ENCODE data around the gene NCEH1. TPM values are rescaled to one million over a fixed set of nuclear protein-coding genes. Genes with fewer than 3 reads are reported as not detected.

NCEH1 gene
- total RNA-seq, 1 donor from 2014 or later = 4.8 TPM

DNA sequence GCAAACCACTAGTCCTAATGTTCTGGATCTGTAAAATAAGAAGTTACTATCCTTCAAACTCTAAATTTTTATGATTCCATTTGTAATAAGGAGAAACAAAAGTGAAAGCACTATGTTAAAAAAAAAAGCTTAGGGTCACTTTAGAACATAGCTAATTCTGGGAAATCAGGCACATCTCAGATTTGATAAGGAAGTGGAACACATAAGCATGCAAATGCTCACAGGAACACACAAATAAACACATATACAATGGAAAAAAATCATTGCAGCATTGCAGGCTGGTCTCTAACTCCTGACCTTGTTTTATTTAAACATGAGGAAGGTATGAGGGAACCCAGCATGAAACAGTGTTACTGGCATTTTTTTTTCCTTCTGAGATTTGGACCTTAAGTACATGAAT is 124.4 kb downstream of the NCEH1 start:
- DNase-seq (ENCODE audit: low spot score) = peak; percentile 72

DNA sequence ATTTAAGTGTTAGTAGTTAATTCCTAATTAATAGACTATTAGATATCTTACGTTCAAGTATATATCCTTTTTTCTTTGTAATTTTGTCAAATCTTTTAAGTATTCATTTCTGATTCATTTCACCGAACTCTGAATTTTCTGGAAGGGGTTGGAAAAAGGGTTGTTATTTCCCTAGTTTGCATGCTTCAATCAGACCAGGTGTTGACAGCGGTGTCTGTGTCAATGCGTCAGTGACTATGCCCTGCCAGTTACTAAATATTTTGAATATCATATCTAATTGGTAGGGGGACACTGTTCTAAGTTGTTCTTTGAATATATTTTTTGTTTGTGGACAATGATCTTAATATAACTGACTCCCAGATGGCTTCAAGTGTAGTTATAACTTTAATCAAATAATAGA is 124.9 kb downstream of the NCEH1 start:
- DNase-seq (ENCODE audit: low spot score) = no peak

DNA sequence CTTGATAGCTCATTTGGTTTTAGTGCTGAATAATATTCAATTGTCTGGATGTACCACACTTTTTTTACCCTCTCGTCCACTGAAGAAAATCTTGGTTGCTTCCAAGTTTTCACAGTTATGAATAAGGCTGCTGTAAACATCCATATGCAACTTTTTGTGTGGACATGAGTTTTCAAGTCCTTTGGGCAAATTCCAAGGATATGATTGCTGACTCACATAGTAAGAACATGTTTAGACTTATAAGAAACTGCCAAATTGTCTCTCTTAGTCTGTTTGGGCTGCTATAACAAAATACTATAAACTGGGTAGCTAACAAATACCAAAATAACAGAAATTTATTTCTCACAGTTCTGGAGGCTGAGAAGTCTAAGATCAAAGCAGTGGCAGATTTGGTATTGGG is 128.2 kb downstream of the NCEH1 start:
- DNase-seq (ENCODE audit: low spot score) = no peak

DNA sequence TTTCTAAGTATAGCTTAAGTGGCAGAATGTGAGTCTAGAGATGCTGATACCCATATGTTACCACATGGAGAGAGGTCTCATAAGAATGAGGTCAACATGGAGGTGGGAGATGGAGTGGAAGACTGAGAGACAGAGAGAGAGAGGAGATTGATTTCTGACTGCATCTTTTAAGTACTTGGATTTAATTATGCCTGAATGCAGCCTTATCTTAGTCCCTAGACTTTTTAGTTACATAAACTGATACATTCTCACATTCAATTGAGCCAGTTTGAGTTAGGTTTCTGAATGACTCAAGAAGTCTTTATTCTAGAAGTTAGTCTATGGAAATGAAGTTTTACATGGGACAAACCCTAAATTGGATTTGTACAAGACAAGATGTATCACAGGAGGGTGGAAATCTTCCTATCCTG is 129.1 kb downstream of the NCEH1 start:
- no peak for DNase-seq (ENCODE audit: low spot score)

DNA sequence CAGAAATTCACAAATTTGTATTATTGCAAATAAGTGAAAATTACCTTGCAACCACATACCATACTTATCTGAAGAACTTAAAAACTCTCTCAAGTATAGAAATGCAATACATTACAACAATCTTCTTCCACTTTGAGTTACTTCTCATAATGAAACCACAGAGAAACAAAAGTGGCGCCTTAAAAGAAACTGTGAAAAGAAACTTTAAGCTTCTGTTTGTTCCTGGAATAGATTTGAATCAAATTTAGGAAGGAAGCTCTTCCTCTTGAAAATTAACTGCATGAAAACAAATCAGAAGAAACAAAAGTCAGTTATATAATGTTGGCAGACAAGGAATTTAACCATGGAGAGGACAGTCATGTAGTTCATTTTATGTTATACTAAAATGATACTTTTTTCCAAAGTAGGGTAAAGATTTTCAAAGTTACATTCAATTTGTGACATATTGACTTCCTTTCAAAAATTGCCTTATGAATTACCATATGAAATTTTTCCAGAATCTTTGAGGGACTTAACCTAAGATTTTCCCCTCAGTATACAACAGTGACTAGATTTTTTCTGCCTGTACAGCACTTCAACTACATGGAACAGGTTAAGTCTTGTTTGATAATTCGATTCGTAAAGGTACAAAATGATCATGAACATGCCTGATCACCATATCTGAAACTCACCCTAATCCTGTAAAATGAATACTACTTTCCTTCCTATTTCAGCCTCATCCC is 130.0 kb downstream of the NCEH1 start:
- DNase-seq (ENCODE audit: low spot score) = no peak

Other genes starting within 250 kb of the NCEH1 start
- 6.3 TPM for gene TNFSF10, start 187.6 kb downstream of the NCEH1 start, total RNA-seq (ENCODE audit: insufficient read depth, low replicate concordance)
- gene ECT2, start 39.7 kb upstream of the NCEH1 start, total RNA-seq (ENCODE audit: insufficient read depth, low replicate concordance) = 16.1 TPM

All from umbilical cord (tissue), 2 donors.